ENCODE results near the gene CYTH4. TPM values are rescaled to one million over a fixed set of nuclear protein-coding genes. Genes with fewer than 3 reads are reported as not detected.

Gene CYTH4
- total RNA-seq, 4 donors from 2014 or later, result 13.2 to 40.3 (median 22.1) TPM

GRCh38 chr22:37344735-37345449 lies 62.6 kb downstream of the CYTH4 start:
- no peak for TF ChIP-seq CTCF (IDR thresholded peaks at IDR 0.05; ENCODE audit: low read depth)

GRCh38 chr22:37345863-37346504 lies 63.7 kb downstream of the CYTH4 start:
- TF ChIP-seq CTCF (IDR thresholded peaks at IDR 0.05; ENCODE audit: low read depth), result no peak

- no peak for TF ChIP-seq CTCF (IDR thresholded peaks at IDR 0.05; ENCODE audit: low read depth)
These were observed 64.2 kb downstream of the CYTH4 start for GRCh38 chr22:37346505-37346895.

GRCh38 chr22:37349043-37349814 lies 66.9 kb downstream of the CYTH4 start:
- TF ChIP-seq CTCF (IDR thresholded peaks at IDR 0.05; ENCODE audit: low read depth), result no peak

- no peak for TF ChIP-seq CTCF (IDR thresholded peaks at IDR 0.05; ENCODE audit: low read depth)
These were observed 68.9 kb downstream of the CYTH4 start for GRCh38 chr22:37351232-37351631.

GRCh38 chr22:37352481-37352880 lies 70.2 kb downstream of the CYTH4 start:
- TF ChIP-seq CTCF (IDR thresholded peaks at IDR 0.05; ENCODE audit: low read depth), result no peak

- no peak for TF ChIP-seq CTCF (IDR thresholded peaks at IDR 0.05; ENCODE audit: low read depth)
These were observed 71.5 kb downstream of the CYTH4 start for GRCh38 chr22:37353839-37354238.

Measured in subcutaneous adipose tissue (tissue), 4 donors.